BLaER1 (cell line): ENCODE measurements around the gene SNAPC2.
A peak's percentile ranks its signal among the peaks of the same experiment; 100 is the strongest.
"Not testable (repeated sequence)": the region's sequence is repeated elsewhere in the genome, so short reads cannot be mapped to it uniquely, and the experiment has no call there.

Experiments
- H3K27ac ChIP-seq: shearing (Covaris generic); formaldehyde crosslinking; 2 replicates; pipeline ENCODE4 v1.8.1; 2022
- H3K27me3 ChIP-seq: shearing (Covaris generic); formaldehyde crosslinking; 2 replicates; pipeline ENCODE4 v1.8.1; 2022
- H3K36me3 ChIP-seq: shearing (Covaris generic); formaldehyde crosslinking; 2 replicates; pipeline ENCODE4 v1.8.1; 2022
- H3K4me1 ChIP-seq: shearing (Covaris generic); formaldehyde crosslinking; 2 replicates; pipeline ENCODE4 v1.8.1; 2022
- H3K4me2 ChIP-seq: shearing (Covaris generic); formaldehyde crosslinking; 2 replicates; pipeline ENCODE4 v1.8.1; 2022
- H3K4me3 ChIP-seq: shearing (Covaris generic); formaldehyde crosslinking; 2 replicates; pipeline ENCODE4 v1.8.1; 2022
- H3K9ac ChIP-seq: shearing (Covaris generic); formaldehyde crosslinking; 2 replicates; pipeline ENCODE4 v1.8.1; 2022
- H3K9me3 ChIP-seq: shearing (Covaris generic); formaldehyde crosslinking; 2 replicates; pipeline ENCODE4 v1.8.1; 2022
- H4K20me1 ChIP-seq: shearing (Covaris generic); formaldehyde crosslinking; 2 replicates; pipeline ENCODE4 v1.8.1; 2022
- Cebpa-rat ChIP-seq: shearing (Covaris generic); IDR thresholded peaks from 2 replicates; pipeline ENCODE4 v1.8.1; 2022

SNAPC2 gene

DNA sequence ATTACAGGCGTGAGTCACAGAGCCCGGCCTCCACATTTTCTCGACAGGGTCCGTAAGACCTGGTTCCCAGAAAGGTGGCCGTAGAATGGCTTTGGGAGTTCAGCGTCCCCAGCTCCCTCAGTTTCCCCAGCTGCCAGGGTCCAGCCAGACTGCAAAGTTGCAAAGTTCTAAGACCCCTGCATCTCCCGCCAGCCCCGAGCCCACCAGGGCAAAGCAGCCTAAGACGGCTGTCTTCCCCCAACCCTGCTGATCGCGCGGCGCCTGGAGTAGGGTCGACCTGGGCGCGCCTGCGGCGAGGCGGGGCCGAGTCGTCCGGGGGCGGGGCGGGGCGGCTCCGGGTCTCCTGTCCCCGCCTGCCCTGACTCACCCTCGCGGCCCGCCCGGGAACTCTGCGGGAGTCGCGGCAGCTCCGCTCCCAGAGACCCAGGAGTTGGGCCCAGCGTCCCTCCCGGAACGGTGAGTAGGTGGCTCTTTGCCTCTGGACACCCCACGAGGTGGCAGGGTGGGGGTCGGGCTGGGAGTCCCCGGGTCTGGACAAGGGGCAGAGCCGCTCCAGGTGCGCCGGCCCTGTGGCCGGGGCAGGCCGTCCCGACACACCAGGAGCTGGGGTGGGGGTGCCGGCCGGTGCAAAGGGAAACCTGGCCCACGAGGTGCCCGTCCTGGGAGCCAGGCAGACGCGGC, 31.9 kb upstream of the SNAPC2 start, which contains the start of gene LRRC8E:
TSS of gene LRRC8E (plus strand) at position 366 of the 681 bp plus-strand sequence. CDS start 7,094 bp downstream, outside the sequence.
- no peak within 1 kb of the TSS for H3K9ac ChIP-seq
- no peak within 1 kb of the TSS for H3K4me2 ChIP-seq
- no peak for TF ChIP-seq Cebpa-rat
- peaks cover 17% of the 10 kb centered on the region; the same call in 1 of the 2 replicates for H3K27me3 ChIP-seq
- H3K4me3 ChIP-seq, result no peak within 1 kb of the TSS
- H3K4me1 ChIP-seq, result peaks cover 35% of the 10 kb centered on the region
- H4K20me1 ChIP-seq, result no peaks in the 10 kb centered on the region
- no peaks in the 10 kb centered on the region for H3K36me3 ChIP-seq
- H3K27ac ChIP-seq, result no peak within 1 kb of the TSS
- no peaks in the 10 kb centered on the region for H3K9me3 ChIP-seq

DNA sequence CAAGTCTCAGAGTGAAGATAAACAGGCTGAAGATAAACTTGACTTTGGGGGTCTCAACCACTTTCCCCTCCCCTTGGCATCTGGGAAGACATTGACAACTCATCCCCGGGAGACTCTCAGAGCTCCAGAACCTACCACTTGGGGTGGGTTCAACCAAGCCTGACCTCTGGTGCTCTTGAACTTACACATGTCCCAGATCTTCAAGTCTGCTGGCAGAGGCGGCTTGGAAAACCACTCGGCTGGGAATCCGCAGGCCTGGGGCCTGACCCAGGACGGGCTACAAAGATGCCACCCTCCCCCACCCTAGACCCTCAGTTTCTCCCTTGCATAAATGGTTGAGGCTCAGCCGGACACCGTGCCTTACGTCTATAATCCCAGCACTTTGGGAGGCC, 31.3 kb upstream of the SNAPC2 start:
- Histone ChIP-seq H3K36me3 (no peaks in the 10 kb centered on the region), H3K4me3 (no peak overlapping the region), H3K27me3 (peaks cover 17% of the 10 kb centered on the region; the same call in 1 of the 2 replicates), H3K4me2 (no peak overlapping the region), H3K9me3 (no peaks in the 10 kb centered on the region), H3K4me1 (peaks cover 30% of the 10 kb centered on the region), H3K27ac (no peak overlapping the region), H4K20me1 (no peaks in the 10 kb centered on the region), H3K9ac (no peak overlapping the region)
- TF ChIP-seq Cebpa-rat, result no peak

- H3K27ac ChIP-seq, H3K4me3 ChIP-seq, H3K9me3 ChIP-seq, H3K9ac ChIP-seq, H3K4me2 ChIP-seq, H3K36me3 ChIP-seq, H4K20me1 ChIP-seq, H3K27me3 ChIP-seq: not testable (repeated sequence)
- H3K4me1 ChIP-seq, result peaks cover 29% of the 10 kb centered on the region
These were observed 26.6 kb upstream of the SNAPC2 start for GRCh38 chr19:7893362-7894101.

- TF ChIP-seq Cebpa-rat, result no peak
- peaks cover 32% of the 10 kb centered on the region for H3K4me1 ChIP-seq
- H3K27ac ChIP-seq, result 0 out of 2 replicates have a peak overlapping the region, but pooled peaks have one; percentile 4
- no peak overlapping the region for H3K9ac ChIP-seq
- no peaks in the 10 kb centered on the region for H4K20me1 ChIP-seq
- H3K27me3 ChIP-seq, result no peaks in the 10 kb centered on the region
- no peak overlapping the region for H3K4me2 ChIP-seq
- H3K4me3 ChIP-seq, result no peak overlapping the region
- H3K36me3 ChIP-seq, result no peaks in the 10 kb centered on the region
- H3K9me3 ChIP-seq, result no peaks in the 10 kb centered on the region
These were observed 25.4 kb upstream of the SNAPC2 start for GRCh38 chr19:7894612-7895309.

DNA sequence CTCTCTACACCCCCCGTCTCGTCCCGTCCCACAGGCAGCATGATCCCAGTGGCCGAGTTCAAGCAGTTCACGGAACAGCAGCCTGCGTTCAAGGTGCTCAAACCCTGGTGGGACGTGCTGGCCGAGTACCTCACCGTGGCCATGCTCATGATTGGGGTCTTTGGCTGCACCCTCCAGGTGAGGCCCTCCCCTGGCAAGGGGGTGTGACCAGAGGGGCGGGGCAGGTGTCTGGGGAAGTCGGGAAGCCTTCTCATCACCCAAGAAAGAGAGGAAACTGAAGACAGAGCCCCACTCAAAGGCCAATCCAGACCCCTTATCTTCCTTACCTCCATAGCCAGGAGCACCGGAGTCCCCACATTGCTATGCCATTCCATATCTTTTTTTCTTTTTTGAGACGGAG, 24.6 kb upstream of the SNAPC2 start:
- Histone ChIP-seq H3K4me3 (no peak overlapping the region), H3K27me3 (no peaks in the 10 kb centered on the region), H3K36me3 (no peaks in the 10 kb centered on the region), H3K9me3 (no peaks in the 10 kb centered on the region), H3K27ac (no peak overlapping the region), H4K20me1 (no peaks in the 10 kb centered on the region), H3K4me2 (no peak overlapping the region), H3K4me1 (peaks cover 40% of the 10 kb centered on the region), H3K9ac (no peak overlapping the region)
- TF ChIP-seq Cebpa-rat, result no peak

- no peaks in the 10 kb centered on the region for H4K20me1 ChIP-seq
- no peaks in the 10 kb centered on the region for H3K36me3 ChIP-seq
- no peaks in the 10 kb centered on the region for H3K9me3 ChIP-seq
- H3K4me3 ChIP-seq, result no peak overlapping the region
- H3K9ac ChIP-seq, result no peak overlapping the region
- no peaks in the 10 kb centered on the region for H3K27me3 ChIP-seq
- H3K4me1 ChIP-seq, result peaks cover 26% of the 10 kb centered on the region
- no peak overlapping the region for H3K4me2 ChIP-seq
- H3K27ac ChIP-seq, result no peak overlapping the region
- no peak for TF ChIP-seq Cebpa-rat
These were observed 22.8 kb upstream of the SNAPC2 start for GRCh38 chr19:7897292-7897691.

- H3K9me3 ChIP-seq, result no peaks in the 10 kb centered on the region
- H3K4me1 ChIP-seq, result peaks cover 25% of the 10 kb centered on the region
- no peak overlapping the region for H3K9ac ChIP-seq
- no peaks in the 10 kb centered on the region for H3K27me3 ChIP-seq
- no peaks in the 10 kb centered on the region for H4K20me1 ChIP-seq
- no peak for TF ChIP-seq Cebpa-rat
- no peak overlapping the region for H3K4me3 ChIP-seq
- no peaks in the 10 kb centered on the region for H3K36me3 ChIP-seq
- no peak overlapping the region for H3K27ac ChIP-seq
- H3K4me2 ChIP-seq, result no peak overlapping the region
These were observed 21.2 kb upstream of the SNAPC2 start for GRCh38 chr19:7898967-7899366.

DNA sequence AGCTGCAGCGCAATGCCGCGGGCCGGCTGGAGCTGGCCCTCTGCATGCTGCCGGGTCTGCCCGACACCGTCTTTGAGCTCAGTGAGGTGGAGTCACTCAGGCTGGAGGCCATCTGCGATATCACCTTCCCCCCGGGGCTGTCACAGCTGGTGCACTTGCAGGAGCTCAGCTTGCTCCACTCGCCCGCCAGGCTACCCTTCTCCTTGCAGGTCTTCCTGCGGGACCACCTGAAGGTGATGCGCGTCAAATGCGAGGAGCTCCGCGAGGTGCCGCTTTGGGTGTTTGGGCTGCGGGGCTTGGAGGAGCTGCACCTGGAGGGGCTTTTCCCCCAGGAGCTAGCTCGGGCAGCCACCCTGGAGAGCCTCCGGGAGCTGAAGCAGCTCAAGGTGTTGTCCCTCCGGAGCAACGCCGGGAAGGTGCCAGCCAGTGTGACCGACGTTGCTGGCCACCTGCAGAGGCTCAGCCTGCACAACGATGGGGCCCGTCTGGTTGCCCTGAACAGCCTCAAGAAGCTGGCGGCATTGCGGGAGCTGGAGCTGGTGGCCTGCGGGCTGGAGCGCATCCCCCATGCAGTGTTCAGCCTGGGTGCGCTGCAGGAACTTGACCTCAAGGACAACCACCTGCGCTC, 20.3 kb upstream of the SNAPC2 start:
- no peak for TF ChIP-seq Cebpa-rat
- Histone ChIP-seq H3K27me3 (no peaks in the 10 kb centered on the region), H3K4me2 (no peak overlapping the region), H3K4me3 (no peak overlapping the region), H3K9ac (no peak overlapping the region), H3K9me3 (no peaks in the 10 kb centered on the region), H3K4me1 (peaks cover 28% of the 10 kb centered on the region), H3K36me3 (no peaks in the 10 kb centered on the region), H4K20me1 (peaks cover 9% of the 10 kb centered on the region), H3K27ac (no peak overlapping the region)

DNA sequence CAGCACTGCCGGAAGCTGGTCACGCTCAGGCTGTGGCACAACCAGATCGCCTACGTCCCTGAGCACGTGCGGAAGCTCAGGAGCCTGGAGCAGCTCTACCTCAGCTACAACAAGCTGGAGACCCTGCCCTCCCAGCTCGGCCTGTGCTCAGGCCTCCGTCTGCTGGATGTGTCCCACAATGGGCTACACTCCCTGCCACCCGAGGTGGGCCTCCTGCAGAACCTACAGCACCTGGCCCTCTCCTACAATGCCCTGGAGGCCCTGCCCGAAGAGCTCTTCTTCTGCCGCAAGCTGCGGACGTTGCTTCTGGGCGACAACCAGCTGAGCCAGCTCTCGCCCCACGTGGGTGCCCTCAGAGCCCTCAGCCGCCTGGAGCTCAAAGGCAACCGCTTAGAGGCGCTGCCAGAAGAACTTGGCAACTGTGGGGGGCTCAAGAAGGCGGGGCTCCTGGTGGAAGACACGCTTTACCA, 19.7 kb upstream of the SNAPC2 start:
- Histone ChIP-seq H3K27me3 (no peaks in the 10 kb centered on the region), H3K4me1 (peaks cover 34% of the 10 kb centered on the region), H4K20me1 (peaks cover 14% of the 10 kb centered on the region), H3K36me3 (no peaks in the 10 kb centered on the region), H3K27ac (no peak overlapping the region), H3K9ac (no peak overlapping the region), H3K4me3 (no peak overlapping the region), H3K9me3 (no peaks in the 10 kb centered on the region), H3K4me2 (no peak overlapping the region)
- no peak for TF ChIP-seq Cebpa-rat
